GM18517 (cell line): Measurements from ENCODE around the gene TBC1D4.
A peak's percentile ranks its signal among the peaks of the same experiment; 100 is the strongest.

ENCODE experiments used
- ATAC-seq: cut with Tn5 transposase; IDR thresholded peaks from one replicate; pipeline ENCODE4 v1.9.1; 2021; ENCODE audit warnings: mild to moderate bottlenecking, moderate library complexity; ENCODE audit not compliant: unreplicated experiment

The TBC1D4 gene

DNA sequence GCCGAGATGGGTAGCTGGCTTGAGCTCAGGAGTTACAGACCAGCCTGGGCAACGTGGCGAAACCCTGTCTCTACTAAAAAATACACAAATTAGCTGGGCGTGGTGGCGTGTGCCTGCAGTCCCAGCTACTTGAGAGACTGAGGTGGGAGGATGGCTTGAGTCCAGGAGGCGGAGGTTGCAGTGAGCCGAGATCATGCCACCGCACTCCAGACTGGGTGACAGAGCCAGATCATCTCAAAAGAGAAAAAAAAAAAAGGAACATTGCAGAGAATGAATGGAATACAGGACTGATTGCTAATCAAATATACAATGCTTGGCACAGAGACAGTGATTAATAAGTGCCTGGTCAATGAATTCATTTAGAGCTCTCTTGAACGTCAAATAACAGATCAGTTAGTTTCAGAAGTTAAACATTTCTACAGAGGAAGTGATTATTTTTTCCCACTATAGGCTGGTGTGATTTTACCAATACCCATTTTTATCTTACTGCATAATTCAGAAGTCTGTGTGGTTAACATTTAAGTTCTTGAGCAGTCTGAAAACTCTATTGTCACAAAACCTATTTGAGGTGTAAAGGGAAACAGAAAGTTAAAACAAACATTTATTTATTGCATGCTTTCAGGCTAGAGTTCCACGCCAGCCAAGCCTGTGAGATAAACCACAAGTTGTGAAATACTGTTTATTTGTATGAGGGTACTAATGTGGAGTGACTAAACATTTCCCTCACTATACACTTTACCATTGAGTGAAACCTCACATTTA, 7.7 kb upstream of the TBC1D4 start:
- peak; percentile 91 for ATAC-seq

DNA sequence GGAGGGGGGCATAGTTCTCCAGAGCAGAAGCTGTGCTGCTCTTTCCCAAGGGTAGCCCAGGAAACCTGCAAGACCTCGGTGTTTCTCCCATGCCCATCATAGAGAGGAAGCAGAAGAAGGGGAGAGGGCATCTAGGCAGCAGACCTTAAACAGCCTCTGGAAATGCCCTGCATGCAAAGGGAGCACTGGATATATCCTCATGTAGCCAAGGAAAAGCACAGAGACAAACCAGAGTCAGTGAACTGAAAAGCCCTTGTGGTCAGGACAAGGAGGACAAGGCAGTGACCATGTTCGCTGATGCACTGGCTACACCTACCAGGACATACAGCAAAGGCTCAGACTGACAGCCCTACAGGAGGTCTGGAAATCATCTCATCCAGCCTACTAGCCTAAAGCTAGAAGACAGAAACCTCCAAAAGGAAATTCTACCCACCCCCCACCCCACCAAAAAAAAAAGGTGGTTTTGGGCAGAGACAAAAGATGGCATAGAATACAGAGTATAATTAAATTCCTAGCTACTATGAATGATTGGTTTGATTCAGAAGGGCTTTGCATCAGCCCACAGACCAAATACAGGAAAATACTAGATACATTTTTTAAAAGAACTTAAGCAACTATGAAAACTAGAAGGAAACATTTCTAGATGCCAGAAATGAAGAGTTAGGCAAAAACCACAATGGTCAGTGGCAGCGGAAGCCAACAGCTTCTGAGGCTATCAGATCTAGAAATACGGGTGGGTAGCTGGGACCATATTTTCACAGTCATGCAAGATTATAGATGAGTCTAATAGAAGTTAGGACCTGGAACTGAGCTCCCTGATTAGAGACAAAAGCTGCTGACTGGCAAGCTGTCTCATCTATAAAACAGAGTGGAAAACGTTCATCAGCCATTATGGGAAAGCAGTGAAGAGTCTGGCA, 4.4 kb upstream of the TBC1D4 start:
- no peak for ATAC-seq

DNA sequence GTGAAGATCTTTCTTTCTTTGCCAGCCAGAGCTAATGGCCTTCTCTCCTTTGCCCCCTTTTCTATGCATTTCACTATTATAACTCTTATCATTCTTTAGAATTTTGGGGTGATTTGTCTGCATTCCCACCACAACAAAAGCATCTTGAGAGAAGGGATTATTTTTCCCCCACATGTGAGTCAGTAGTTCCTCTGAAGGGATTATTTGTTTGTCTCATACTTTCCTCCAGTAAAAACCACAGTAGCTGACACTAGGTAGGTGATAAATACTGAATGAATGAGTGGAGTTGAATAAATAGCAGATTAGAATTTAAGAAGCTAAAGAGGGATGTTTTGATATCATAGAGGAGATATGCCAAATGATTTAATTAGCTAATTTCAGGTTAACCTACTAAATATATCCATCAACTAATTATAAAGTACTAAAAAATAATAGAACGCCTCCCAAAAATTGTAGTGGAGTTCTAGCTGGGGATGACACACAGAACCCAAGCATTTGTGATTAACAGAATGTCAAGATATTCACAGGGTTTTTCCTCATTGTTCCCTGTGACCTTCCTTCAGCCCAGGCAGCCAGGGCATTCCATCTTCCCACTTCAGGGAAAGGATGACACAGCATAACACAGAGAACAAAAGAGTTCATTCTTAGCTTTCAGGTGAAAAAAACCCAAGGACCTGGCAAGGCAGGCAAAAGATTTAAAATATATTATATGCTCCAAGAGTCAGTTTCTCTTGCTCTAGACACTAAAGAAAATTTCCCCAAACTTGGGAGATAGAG, 3.5 kb upstream of the TBC1D4 start:
- ATAC-seq: no peak

DNA sequence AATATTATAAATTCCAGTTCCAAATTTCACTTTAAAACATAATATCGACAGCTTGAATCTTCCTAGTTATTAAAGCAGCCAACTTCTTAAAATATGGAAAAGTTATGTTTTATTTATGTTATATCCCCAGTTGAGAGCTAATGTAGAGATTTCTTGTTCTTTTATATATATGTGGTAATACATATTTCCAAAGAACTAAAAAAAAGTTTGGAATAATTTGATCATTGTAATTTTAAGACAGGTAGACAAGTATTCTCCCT, 781 bp upstream of the TBC1D4 start:
- ATAC-seq: no peak

DNA sequence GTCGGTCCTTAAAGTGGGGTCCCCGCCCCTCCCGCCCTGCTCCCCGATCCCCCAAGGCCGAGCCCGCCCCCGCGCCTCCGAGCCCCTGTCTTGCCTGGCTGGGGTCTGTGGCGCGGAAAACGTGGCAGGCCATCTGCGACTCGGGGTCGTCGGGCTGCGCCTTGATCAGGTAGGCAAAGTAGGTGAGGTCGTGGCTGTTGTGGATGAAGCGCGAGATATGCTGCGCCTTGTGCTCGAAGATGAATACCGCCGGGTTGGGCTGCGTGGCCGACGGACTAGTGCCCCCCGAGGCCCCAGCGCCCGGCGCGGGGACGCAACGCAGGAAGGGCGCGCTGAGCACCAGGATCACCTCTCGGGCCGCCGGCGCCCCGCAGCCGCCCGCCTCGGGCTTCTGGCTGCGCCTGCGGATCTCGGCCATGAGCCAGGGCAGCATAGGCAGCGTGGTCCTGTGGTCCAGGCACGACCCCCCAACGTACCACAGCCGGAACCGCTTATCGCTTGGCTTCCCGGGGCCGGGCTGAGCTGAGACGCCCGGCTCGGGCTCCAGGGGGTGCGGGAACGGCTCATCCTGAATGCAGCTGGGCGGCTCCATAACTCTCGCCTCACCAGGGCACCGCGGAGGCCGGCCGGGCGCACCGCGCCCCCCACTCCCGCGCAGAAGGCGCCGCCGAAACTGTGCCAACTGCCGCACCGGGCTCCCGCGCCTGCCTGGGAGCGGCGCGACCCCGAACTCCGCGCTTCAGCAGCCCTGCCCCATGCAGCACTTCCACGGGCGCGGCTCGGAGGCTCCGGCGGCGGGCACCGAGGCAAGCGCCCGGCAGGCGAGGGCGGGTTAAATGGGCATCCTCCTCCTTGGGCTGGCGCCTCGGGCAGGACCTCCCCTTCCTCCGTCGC, 546 bp downstream of the TBC1D4 start:
- ATAC-seq: peak; percentile 29

DNA sequence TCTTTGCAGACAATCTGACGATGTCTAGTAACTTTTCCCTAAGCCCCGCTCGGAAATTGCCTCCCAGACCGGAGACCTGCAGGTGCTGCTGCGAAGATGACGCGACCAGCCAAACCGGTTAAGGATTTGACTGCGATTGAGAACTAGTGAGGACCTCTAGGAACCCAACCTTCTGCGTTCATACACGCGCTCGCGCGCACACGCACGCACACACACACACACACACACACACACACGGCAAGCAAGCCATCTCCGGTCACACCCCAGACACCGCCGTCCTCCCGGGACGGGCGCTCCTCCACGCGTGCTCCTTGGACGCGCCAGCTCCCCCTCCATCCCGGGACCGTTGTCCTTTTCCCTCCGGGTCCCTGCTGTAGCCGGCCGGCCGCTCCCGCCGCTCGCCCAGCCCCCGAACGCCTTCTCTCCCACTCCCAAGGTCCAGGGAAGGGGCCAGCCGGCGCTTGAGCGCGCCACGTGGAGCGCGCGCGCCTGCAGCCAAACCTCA, 1.2 kb downstream of the TBC1D4 start:
- no peak for ATAC-seq

DNA sequence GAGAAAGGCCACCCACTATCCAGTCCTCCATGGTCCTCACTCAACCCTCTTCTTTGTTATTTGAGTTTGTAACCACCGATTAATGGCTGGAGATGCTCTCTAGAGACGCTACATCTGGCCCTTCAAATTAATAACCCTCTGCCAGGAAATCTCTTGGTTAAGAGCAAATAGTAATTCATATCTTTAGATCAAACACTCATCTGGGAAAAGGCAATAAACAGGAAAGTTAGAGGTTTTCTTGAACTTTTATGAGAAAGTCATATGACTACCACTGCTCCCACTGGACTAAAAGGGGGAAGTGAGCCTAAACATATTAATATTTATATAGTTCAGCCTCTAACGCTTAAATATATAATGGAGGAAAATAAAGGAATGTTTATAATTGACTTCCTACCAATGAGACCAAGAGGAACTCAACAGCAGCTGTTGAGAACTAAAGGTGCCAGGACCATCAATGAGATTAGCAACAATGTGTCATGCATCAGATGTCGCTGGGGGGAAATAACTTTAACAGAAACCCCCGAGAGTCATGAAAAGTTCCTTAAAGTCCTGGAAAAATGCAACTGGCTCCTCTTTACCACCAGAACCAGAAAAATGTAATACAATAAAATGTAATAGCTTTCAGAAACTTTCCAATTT, 2.7 kb downstream of the TBC1D4 start:
- ATAC-seq: no peak

DNA sequence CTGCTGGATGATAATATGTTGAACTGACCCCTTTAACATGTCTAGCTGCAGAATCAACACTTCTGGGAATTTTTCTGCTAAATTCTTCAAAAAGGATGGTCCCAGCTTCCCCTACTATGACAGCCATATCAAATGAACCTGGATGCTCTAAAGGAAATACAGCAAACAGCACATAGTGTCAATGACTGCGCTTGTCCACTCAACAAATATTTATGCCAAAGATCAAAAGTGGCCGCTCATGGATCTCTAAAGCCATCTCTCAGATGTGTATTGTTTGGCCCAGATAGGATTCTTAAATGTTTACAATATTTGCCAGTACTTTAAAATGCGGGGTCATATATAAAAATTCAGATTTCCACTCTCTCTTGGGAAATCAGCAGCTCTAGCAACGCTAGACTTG, 3.3 kb downstream of the TBC1D4 start:
- no peak for ATAC-seq

DNA sequence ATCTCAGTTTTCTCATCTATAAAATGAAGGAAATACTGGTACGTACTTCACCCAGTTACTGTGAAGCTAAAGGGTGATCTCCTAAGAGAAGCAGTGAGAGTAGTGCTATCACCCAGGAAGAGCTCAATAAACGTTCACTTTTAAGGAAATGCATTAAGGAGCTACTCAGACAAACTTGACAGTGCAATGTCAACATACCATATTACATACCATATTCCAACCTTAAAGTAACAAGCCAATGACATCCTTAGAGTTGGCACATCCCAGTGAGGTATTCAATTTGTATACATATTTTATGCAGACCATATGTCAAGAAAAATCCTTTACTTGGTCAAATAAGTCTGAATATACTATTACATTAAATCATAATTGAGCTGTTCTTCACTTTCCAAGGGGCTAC, 7.0 kb downstream of the TBC1D4 start:
- ATAC-seq: no peak

DNA sequence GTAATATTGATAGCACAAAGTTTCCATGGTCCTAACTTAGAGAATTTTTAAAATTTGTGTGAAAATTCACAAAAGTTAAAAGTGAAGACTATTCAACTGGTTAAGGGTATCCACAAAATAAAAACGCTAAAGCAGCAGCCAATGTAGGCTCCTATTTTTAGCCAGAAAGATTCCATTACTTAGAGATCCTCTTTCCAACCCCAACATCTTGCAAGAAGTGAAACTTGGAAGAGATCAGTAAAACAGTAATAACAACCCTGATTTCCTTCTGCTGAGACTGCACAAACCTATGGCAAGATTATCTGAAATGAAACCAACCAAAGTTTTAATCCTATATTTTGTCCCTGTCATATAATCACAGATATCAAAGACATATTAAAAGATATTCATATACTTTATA, 8.5 kb downstream of the TBC1D4 start:
- no peak for ATAC-seq

DNA sequence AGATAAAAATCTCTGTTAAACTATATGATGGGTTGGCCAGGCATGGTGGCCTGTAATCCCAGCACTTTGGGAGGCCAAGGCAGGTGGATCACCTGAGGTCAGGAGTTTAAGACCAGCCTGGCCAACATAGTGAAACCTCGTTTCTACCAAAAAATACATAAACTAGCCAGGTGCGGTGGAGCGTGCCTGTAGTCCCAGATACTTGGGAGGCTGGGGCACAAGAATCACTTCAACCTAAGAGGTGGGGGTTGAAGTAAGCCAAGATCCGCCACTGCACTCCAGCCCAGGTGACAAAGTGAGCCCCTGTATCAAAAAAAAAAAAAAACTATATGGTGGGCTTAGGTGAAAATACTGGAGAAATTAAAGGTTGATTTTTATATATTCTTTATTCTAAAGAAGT, 11.3 kb downstream of the TBC1D4 start:
- ATAC-seq: no peak

DNA sequence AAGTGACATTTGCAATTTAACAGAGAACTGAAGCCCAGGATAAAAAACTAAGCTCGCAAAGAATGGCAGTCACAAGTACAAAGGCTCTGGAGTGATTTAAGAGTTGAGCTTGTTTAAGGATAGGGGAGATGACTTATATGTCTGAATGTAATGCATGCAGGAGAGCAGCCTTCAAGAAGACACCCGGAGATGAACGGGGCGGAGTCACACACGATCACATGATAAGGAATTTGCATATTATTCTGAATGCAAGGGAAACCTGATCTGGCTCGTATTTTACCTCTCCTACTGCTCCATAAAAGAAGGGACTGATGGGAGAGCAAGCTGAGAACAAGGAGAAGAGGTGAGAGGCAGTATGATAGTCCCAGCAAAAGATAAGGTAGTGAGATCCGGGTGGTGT, 12.9 kb downstream of the TBC1D4 start:
- ATAC-seq: no peak

DNA sequence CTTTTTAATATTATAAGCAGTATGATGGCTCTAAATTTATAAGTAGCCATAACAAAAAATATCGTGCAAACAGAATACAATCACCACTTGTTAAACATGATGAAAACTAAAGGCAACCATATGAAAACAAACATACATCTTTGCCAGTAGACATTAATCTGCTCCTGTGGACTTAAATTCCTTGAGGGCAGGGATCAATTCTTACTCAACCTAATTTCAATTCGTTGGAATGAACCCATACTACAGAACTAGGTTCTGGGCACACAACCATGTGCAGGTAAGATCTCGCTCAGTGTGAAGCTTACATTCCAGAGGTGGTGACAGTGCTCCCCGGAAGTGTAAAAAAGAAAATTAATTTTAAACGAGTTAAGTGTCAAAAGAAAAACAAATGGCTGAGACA, 13.4 kb downstream of the TBC1D4 start:
- ATAC-seq: no peak

DNA sequence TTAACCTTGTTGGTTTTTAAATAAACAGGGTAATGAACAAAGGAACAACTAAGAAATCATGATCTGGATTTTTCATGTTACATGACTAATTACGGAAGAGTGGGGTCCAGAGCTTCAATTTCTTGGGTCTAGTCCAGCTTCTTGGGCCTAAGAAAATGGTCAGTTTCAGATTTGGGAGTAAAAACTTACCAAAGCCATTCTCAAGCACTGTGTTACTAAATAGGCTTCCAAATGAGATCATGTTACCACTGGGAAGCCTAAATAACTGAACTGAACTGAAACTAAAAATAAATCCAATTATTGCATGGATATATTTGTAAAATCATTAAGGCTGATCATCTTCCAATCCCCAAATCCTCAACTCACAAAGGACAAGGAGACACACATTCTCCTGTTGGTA, 13.9 kb downstream of the TBC1D4 start:
- ATAC-seq: no peak

DNA sequence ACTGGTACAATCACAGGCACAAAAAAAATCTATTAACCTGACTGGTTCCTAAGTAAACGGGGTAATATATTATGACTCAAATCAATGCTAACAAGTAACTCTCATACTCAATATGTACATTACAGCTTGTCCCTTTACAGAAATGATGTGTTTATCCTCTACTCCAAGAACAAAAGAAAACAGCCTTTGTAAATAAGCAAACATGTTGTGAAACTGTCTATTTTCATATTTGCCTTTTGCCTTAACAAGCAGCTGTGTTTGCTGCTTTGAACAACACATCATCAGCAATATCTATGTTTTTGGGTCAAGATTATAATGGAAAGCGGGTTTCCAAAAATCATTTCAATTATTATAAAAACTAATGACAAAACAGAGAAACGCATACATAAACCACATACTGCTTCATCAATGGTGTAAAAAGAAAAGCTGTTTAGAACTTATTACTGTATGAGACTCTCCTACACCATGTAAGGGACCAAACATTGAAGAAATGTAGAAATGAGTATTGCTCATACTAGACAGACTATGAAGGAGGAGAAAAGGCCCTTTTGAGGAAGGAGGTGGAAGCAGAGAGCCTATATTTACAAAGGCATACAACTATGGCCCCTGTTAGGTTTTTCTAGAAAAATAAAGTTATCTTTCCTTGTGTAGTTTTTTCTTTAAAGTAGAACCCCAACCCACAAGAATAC, 14.8 kb downstream of the TBC1D4 start:
- no peak for ATAC-seq

DNA sequence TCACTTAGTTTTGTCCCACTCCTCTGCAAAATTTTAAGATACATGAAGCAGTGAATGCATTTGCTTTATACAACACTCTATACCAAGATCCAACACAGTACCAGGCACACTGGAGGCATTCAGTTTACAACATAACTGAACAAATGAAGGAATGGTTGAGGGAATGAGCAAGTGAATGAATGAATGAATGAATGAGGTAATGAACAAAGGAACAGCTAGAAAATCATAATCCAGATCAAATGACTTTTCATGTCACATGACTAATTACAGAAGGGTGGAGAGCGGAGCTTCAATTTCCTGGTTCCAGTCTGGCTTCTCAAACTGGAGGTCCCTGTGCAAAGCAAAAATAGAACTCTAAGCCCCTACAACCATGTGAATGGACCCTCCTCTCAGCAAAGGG, 16.7 kb downstream of the TBC1D4 start:
- no peak for ATAC-seq

DNA sequence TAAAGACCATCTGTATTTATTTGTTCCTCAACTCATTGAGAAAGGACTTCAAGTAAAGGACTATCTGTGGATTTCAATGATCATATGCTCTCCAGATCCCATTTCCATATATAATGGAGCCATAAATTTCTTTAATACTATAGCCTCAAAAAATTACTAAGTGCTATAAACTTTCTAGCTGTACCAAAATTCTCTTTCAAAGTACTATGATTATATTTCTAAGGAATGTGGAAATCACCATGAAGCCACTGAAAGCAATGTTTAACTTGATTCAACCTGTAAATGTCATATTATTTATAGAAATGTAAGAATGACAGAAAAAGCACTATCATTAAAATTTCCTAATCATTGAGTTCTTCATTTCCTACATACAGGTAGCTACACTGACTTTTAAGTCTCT, 20.7 kb downstream of the TBC1D4 start:
- ATAC-seq: no peak

DNA sequence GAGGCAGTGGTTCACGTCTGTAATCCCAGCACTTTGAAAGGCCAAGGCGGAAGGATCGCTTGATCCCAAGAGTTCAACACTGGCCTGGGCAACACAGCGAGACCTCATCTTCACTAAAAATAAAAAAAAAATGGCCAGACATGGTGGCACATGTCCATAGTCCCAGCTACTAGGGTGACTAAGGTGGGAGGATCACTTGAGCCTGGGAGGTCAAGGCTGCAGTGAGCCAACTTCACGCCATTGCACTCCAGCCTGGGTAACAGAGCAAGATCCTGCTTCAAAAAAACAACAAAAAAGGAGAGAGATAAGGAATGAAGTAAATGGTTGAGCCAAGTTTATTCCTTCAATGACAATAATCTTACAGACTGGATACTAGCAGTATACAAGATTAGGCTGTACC, 21.3 kb downstream of the TBC1D4 start:
- no peak for ATAC-seq

DNA sequence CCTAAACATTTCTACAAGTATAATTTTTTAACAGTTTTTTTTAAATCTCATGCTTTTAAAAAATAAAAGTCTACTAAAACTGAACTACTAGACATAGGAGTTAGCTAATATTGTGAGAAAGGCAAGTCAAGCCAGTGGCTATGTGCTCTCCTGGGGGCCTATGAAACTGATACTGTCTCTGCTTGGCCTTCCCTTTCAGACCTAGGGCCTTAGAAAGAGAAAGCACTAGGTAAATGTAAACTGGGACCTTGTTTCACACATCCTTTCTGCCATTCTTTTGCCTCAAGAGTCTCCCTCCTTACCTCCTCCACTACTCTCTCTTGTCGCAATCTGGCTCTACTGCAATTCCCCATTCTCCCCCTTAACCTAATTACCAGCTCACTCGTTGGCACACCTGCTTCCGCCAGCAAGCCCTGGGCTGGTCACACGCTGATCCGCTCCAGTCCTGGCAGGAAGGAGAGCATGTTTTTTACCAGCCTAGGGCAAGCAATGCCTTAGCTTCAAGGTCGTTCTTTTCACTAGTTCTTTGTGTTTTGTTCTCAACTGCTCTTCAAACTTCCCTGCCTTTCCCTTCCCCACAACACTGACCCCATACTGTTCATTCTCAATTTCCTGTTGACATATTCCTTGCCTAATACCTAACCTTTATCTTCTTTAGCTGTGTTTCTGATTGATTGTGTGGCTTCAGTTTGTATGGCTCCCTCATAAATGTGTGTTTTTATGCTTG, 23.1 kb downstream of the TBC1D4 start:
- ATAC-seq: peak; percentile 98
